A549 (cell line): ENCODE measurements around the gene SCUBE1. TPM values are rescaled to one million over a fixed set of nuclear protein-coding genes. Genes with fewer than 3 reads are reported as not detected.

ENCODE experiments used
- ATAC-seq, 2 experiments: fragments of 200-7000 bp in 1 of 2; fragments of >200 bp in 1 of 2; cut with Nextera tagmentation in 1 of 2; cut with Tn5 transposase in 1 of 2; 3 replicates each; pipeline versions ENCODE4 v1.8.0 to v1.9.1; 2018 to 2020; ENCODE audit warnings: mild to moderate bottlenecking in 1 of 2, moderate library complexity in 1 of 2
- CTCF ChIA-PET: fragments of 300-600 bp; sonication (Branson Sonifier 250); formaldehyde crosslinking; extraction: SDS; loops from one replicate; lab custom pipeline; 2021; ENCODE audit warnings: antibody characterized with exemption, inconsistent platforms; lab: Yijun Ruan, JAX
- POLR2A ChIA-PET: fragments of 350-600 bp; formaldehyde crosslinking; extraction: SDS; loops from one replicate; lab custom pipeline; 2021; ENCODE audit warnings: antibody characterized with exemption, inconsistent platforms; lab: Yijun Ruan, JAX
- DNase-seq, 2 experiments: peaks; one replicate each; pipeline versions ENCODE4 v3.0.0 to v3.0.0-alpha.2; 2011 to 2016; ENCODE audit warnings: low read depth in 1 of 2, low spot score in 1 of 2
- FAIRE-seq: peaks from 2 replicates; lab custom pipeline; 2011; peaks lifted over from hg19 to GRCh38; lab: Jason Lieb, UNC
- H3K27ac ChIP-seq, 2 experiments: fragments of >200 bp; sonication (Bioruptor Twin); formaldehyde crosslinking; 3 replicates each; pipeline ENCODE4 v1.5.1; 2016 to 2017
- H3K4me1 ChIP-seq: fragments of >200 bp; sonication (Bioruptor Twin); formaldehyde crosslinking; 3 replicates; pipeline ENCODE4 v1.6.1; 2016
- H3K4me2 ChIP-seq: fragments of >200 bp; sonication (Bioruptor Twin); formaldehyde crosslinking; 3 replicates; pipeline ENCODE4 v1.6.1; 2016
- H3K4me3 ChIP-seq: fragments of >200 bp; sonication (Bioruptor Twin); formaldehyde crosslinking; 3 replicates; pipeline ENCODE4 v1.5.1; 2016
- H3K9me3 ChIP-seq: fragments of >200 bp; sonication (Bioruptor Twin); formaldehyde crosslinking; 3 replicates; pipeline ENCODE4 v1.6.1; 2016
- BHLHE40 ChIP-seq: IDR thresholded peaks from 2 replicates; pipeline ENCODE4 v1.6.1; 2012; ENCODE audit warnings: low read depth, low read length, inconsistent platforms
- CEBPB ChIP-seq, 2 experiments: fragments of >200 bp in 1 of 2; sonication (Bioruptor Twin) in 1 of 2; formaldehyde crosslinking in 1 of 2; IDR thresholded peaks; 2 replicates each; pipeline ENCODE4 v1.6.1; 2012 to 2016
- CHD4 ChIP-seq: fragments of 200-600 bp; sonication (generic); IDR thresholded peaks from 2 replicates; pipeline ENCODE4 v1.6.1; 2016; ENCODE audit warnings: antibody characterized with exemption, mild to moderate bottlenecking, borderline replicate concordance
- CTCF ChIP-seq: fragments of >200 bp; sonication (Bioruptor Twin); formaldehyde crosslinking; IDR thresholded peaks from 3 replicates; pipeline ENCODE4 v1.5.1; 2016
- ESRRA ChIP-seq: fragments of 150-350 bp; IDR thresholded peaks from 2 replicates; pipeline ENCODE4 v1.6.1; 2014; ENCODE audit warnings: mild to moderate bottlenecking, low read length, borderline replicate concordance
- GATA3 ChIP-seq: IDR thresholded peaks from 2 replicates; pipeline ENCODE4 v1.6.1; 2012; ENCODE audit warnings: borderline replicate concordance
- HES2 ChIP-seq: fragments of >200 bp; sonication (Bioruptor Twin); formaldehyde crosslinking; IDR thresholded peaks from 2 replicates; pipeline ENCODE4 v1.6.1; 2016
- HOXA7 ChIP-seq: fragments of 250-450 bp; sonication (Bioruptor Pico); IDR thresholded peaks from 2 replicates; pipeline ENCODE4 v1.5.0; 2020; ENCODE audit warnings: mild to moderate bottlenecking, moderate library complexity
- HOXB13 ChIP-seq: fragments of 250-450 bp; sonication (Bioruptor Pico); IDR thresholded peaks from 2 replicates; pipeline ENCODE4 v1.5.0; 2020; ENCODE audit warnings: low read depth, mild to moderate bottlenecking, moderate library complexity
- HOXB5 ChIP-seq: fragments of 250-450 bp; sonication (Bioruptor Pico); IDR thresholded peaks from 2 replicates; pipeline ENCODE4 v1.5.0; 2020; ENCODE audit warnings: mild to moderate bottlenecking, moderate library complexity
- JUN ChIP-seq, 2 experiments: fragments of >200 bp; sonication (Bioruptor Twin); formaldehyde crosslinking; IDR thresholded peaks; 2 replicates in 1 of 2; 3 replicates in 1 of 2; pipeline ENCODE4 v1.6.1; 2016 to 2017
- JUNB ChIP-seq: fragments of >200 bp; sonication (Bioruptor Twin); formaldehyde crosslinking; IDR thresholded peaks from 2 replicates; pipeline ENCODE4 v1.6.1; 2016
- MYC ChIP-seq: IDR thresholded peaks from 2 replicates; pipeline ENCODE4 v1.6.1; 2012; ENCODE audit warnings: mild to moderate bottlenecking, inconsistent platforms, low read length, improper control_type of control experiment, borderline replicate concordance
- RCOR1 ChIP-seq: fragments of 150-350 bp; IDR thresholded peaks from 2 replicates; pipeline ENCODE4 v1.6.1; 2014; ENCODE audit warnings: antibody characterized with exemption, low read length, low read depth
- RFX5 ChIP-seq: fragments of 450-650 bp; IDR thresholded peaks from 2 replicates; pipeline ENCODE4 v1.7.1; 2014; ENCODE audit warnings: antibody characterized with exemption, mild to moderate bottlenecking, moderate library complexity
- ZFP36 ChIP-seq: fragments of 450-650 bp; IDR thresholded peaks from 2 replicates; pipeline ENCODE4 v1.6.1; 2014; ENCODE audit warnings: borderline replicate concordance; ENCODE audit not compliant: partially characterized antibody
- ZNF302 ChIP-seq: fragments of 250-450 bp; sonication (Bioruptor Pico); IDR thresholded peaks from 2 replicates; pipeline ENCODE4 v1.9.0; 2021; ENCODE audit warnings: inconsistent platforms, mild to moderate bottlenecking, moderate library complexity
- WGBS: methylation state at CpG from one replicate; pipeline ENCODE4 v1.1.6; 2017; ENCODE audit errors: missing lambda C conversion rate; 5-methylcytosine and 5-hydroxymethylcytosine counted together
- polyA plus RNA-seq, 4 experiments: library from polyadenylated mRNA; depleted of rRNA in 3 of 4; stranded (reverse); fragments of >200 nt; fragmentation: RNase III in 1 of 4; extraction: RNeasy Plus Mini Kit Qiagen cat#74134 plus additional on column Dnase treatment in 1 of 4; gene quantifications; 2 replicates in 3 of 4; 3 replicates in 1 of 4; pipeline ENCODE4 v1.2.3, GENCODE V29; 2011 to 2017
- TF ChIP-seq, protein P1 (sequence below): fragments of 450-650 bp; IDR thresholded peaks from 2 replicates; pipeline ENCODE4 v1.6.1; 2014; ENCODE audit warnings: antibody characterized with exemption
- TF ChIP-seq, protein P2 (sequence below): IDR thresholded peaks from 2 replicates; pipeline ENCODE4 v1.6.1; 2012; ENCODE audit warnings: low read depth, borderline replicate concordance
- TF ChIP-seq, protein P3 (sequence below): IDR thresholded peaks from 2 replicates; pipeline ENCODE4 v1.6.1; 2012

The SCUBE1 gene
- polyA plus RNA-seq, 2 of the 4 experiments (the other 2 are of a cell fraction) = 0.01 to 0.12 TPM

GRCh38 chr22:43272301-43272700 is 70.9 kb downstream of the SCUBE1 start:
- no peak overlapping the region for H3K27ac ChIP-seq
- H3K9me3 ChIP-seq = no peaks in the 10 kb centered on the region
- FAIRE-seq (no peak), ATAC-seq (no peak), DNase-seq (no peak)
- CTCF ChIA-PET = interaction anchor here (0.7 to 8.6 kb wide), 14 partner anchors 8 to 809 kb away, joined by 3 to 134 read pairs (median 10); no protein-coding TSS in a partner anchor
- H3K4me1 ChIP-seq = no peaks in the 10 kb centered on the region
- 44% methylated on average over 6 of the region's 12 CpGs for WGBS
- H3K4me2 ChIP-seq = no peak overlapping the region
- POLR2A ChIA-PET = no interaction called here
- TF ChIP-seq RFX5 (no peak), MYC (no peak), HOXA7 (CRISPR knock-in tag) (no peak), HOXB5 (CRISPR knock-in tag) (no peak), CEBPB (IDR thresholded peaks at IDR 0.05) (no peak), JUN (IDR thresholded peaks at IDR 0.05) (no peak), RCOR1 (no peak), GATA3 (no peak), CTCF (no peak), HOXB13 (CRISPR knock-in tag) (no peak), ZFP36 (no peak), HES2 (no peak), BHLHE40 (no peak), ESRRA (no peak), CHD4 (no peak), ZNF302 (CRISPR knock-in tag) (no peak)
- TF ChIP-seq, protein P1, sequence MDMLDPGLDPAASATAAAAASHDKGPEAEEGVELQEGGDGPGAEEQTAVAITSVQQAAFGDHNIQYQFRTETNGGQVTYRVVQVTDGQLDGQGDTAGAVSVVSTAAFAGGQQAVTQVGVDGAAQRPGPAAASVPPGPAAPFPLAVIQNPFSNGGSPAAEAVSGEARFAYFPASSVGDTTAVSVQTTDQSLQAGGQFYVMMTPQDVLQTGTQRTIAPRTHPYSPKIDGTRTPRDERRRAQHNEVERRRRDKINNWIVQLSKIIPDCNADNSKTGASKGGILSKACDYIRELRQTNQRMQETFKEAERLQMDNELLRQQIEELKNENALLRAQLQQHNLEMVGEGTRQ = no peak
- TF ChIP-seq, protein P2, sequence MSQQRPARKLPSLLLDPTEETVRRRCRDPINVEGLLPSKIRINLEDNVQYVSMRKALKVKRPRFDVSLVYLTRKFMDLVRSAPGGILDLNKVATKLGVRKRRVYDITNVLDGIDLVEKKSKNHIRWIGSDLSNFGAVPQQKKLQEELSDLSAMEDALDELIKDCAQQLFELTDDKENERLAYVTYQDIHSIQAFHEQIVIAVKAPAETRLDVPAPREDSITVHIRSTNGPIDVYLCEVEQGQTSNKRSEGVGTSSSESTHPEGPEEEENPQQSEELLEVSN = no peak
- TF ChIP-seq, protein P3, sequence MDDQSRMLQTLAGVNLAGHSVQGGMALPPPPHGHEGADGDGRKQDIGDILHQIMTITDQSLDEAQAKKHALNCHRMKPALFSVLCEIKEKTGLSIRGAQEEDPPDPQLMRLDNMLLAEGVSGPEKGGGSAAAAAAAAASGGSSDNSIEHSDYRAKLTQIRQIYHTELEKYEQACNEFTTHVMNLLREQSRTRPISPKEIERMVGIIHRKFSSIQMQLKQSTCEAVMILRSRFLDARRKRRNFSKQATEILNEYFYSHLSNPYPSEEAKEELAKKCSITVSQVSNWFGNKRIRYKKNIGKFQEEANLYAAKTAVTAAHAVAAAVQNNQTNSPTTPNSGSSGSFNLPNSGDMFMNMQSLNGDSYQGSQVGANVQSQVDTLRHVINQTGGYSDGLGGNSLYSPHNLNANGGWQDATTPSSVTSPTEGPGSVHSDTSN = no peak
- H3K4me3 ChIP-seq = no peak overlapping the region

GRCh38 chr22:43270949-43271348 is 72.2 kb downstream of the SCUBE1 start:
- POLR2A ChIA-PET = no interaction called here
- Histone ChIP-seq H3K27ac (no peak overlapping the region), H3K4me1 (no peaks in the 10 kb centered on the region), H3K4me2 (no peak overlapping the region), H3K4me3 (no peak overlapping the region), H3K9me3 (no peaks in the 10 kb centered on the region)
- CTCF ChIA-PET = interaction anchor here (1.3 to 8.6 kb wide), 5 partner anchors 13 to 614 kb away, joined by 3 to 134 read pairs (median 18); no protein-coding TSS in a partner anchor
- no peak for FAIRE-seq
- no peak for DNase-seq
- WGBS = 71% methylated on average over 3 of the region's 7 CpGs
- no peak for ATAC-seq
- TF ChIP-seq ZFP36 (peak; percentile 80), JUNB (no peak), BHLHE40 (no peak), JUN (IDR thresholded peaks at IDR 0.05) (no peak)
- TF ChIP-seq, all 56 proteins: peak for 1
